ENCODE measurements around the gene KIAA1671.
A peak's percentile ranks its signal among the peaks of the same experiment; 100 is the strongest.
"Not testable (repeated sequence)": the region's sequence is repeated elsewhere in the genome, so short reads cannot be mapped to it uniquely, and the experiment has no call there.

KIAA1671 gene

DNA sequence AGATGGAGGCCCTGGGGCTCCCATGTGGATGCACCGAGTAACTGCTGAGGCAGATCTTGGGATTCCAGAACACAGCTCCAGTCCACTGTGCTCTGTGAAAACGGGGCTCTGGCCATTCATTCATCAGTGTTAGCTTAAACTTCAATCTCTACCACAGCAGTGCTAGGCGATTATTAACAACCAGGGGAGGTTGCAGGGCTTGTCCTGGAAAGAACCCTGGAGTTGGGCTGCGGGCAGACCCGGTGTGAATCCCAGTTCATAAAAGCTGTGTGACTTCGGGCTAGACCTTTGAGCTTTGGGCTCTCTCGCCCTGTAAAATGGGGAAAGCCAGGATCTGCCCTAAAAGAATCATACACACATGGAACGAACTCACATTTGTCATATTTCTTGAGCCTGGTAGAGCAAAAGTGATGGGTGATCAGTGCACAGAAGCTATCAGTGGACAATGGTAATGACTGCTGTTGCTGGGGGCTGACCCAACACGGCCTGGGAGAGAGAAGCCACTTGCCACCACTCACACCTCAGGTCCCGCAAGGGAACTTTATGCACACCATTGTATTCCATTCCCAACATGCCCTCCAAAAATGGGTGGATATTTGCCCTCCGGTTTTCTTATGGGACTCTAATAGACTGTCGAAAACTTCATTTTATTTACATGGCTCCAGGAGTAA is 231.6 kb downstream of the KIAA1671 start:
- DNase-seq (ENCODE audit: extremely low read depth in 1 of 2, low read depth in 1 of 2) = no peak

DNA sequence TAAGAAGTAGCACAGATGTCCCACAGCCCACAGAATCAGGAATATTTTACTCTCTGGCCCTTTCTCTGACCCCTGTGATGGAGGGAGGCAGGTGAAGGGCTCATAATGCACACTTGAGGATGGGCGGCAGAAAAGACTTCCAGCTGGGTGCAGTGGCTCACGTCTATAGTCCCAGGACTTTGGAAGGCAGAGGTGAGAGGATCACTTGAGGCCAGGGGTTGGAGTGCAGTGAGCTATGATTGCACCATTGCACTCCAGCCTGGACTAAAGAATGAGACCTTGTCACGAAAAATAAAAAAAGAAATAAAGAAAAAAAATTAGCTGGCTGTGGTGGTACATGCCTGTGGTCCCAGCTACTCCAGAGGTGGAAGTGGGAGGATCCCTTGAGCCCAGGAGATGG is 233.6 kb downstream of the KIAA1671 start:
- DNase-seq (ENCODE audit: extremely low read depth in 1 of 2, low read depth in 1 of 2) = no peak

DNA sequence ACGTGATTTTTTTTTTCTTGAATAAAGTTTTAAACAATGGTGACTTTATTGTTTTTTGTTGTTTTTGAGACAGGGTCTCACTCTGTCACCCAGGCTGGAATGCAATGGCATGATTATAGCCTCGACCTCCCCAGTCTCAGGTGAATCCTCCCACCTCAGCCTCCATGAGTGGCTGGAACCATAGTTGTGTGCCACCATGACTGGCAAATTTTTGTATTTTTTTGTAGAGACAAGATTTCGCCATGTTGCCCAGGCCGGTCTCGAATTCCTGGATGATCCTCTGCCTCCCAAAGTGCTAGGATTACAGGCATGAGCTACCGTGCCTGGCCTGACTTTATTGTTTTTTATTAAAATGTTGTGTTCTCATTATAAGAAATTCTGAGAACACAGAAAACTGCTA is 235.0 kb downstream of the KIAA1671 start:
- DNase-seq (ENCODE audit: extremely low read depth in 1 of 2, low read depth in 1 of 2) = no peak

DNA sequence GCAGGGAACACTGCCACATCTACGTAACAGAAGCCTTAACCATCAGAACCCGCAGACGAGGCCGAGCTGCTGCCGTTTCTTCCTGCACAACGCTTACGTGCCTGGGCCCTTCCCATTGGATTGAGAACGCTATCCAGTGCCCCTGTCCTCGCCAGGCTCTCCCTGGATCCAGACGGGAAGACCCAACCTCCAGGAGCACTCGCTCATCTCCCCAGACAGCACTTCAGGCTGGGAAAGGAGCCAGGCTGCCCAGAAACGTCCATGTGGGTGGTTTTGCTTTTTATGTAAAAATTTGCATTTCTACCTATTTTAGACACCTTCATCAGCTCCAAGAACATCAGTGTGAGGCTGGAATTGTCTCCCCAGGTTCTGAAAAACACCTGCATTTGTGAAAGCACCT is 239.9 kb downstream of the KIAA1671 start:
- no peak for DNase-seq (ENCODE audit: extremely low read depth in 1 of 2, low read depth in 1 of 2)

DNA sequence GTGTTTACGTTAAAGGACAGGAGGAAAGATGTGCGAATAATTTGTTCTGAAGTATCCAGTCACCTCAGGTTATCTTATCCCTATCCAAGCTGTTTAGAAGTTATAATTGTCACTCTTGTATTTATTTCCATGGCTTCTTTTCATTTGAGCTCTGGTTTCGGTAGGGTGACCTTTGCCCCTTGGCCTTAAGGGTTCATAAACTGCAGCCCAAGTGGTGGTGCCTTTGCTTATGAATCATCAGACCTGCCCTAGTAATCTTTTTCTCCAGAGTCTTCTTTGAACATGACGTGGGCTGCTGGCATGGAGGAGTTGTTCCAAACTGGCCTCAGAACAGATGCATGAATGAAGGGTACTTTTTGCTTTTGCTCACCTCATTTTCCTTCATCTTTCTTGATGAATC is 240.6 kb downstream of the KIAA1671 start:
- no peak for DNase-seq (ENCODE audit: extremely low read depth in 1 of 2, low read depth in 1 of 2)

DNA sequence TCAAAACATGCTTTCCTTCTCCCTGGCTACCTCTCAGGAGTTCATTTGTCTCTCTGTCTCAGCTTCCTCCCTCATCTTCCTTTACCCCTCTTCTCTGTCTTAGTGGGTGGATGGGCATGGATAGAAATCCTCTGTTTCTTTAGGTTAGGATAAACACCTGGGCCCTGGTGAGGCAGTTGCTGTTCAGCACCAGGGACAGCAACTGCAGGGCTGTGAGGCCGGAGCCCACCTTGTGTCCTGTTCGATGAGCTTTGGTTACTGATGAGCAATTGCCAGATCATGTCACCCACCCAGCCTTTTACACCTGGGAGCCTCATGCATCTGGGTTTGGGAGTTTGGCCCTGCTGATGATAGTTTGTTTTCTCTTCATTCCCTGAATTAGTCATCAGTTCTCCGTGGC is 241.0 kb downstream of the KIAA1671 start:
- DNase-seq (ENCODE audit: extremely low read depth in 1 of 2, low read depth in 1 of 2) = no peak

DNA sequence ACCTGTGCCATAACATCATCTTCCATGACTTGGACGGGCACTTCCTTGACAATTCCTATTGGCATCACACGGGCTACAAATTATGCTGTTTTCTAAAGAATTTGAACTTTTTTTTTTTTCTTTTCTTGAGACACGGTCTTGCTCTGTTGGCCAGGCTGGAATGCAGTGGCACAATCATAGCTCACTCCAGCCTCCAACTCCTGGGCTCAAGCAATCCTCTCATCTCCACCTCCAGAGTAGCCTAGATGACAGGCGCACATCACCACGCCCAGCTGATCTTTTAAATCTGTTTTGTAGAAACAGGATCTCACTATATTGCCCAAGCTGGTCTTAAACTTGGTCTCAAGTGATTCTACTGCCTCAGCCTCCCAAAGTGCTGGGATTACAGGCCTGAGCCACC is 243.8 kb downstream of the KIAA1671 start:
- no peak for DNase-seq (ENCODE audit: extremely low read depth in 1 of 2, low read depth in 1 of 2)

DNA sequence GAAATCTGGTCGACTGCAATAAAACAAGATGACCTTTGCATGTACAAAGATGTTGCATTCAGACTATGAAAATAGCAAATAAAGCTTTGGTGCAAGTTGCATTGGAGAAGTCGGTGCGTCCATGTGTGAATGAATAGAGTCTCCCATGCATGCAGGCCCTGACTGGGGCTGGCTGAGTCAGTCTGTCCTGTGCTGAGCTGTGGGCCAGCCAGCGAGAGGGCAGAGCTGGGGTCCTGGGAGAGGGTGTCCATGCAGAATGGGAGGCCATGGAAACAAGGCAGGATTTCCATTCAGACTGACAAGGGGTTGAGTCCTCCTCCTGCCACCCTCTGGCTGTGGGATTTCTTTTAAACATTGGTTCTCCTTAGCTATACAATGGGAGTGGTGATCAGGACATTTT is 244.8 kb downstream of the KIAA1671 start:
- DNase-seq (ENCODE audit: extremely low read depth in 1 of 2, low read depth in 1 of 2) = no peak

DNA sequence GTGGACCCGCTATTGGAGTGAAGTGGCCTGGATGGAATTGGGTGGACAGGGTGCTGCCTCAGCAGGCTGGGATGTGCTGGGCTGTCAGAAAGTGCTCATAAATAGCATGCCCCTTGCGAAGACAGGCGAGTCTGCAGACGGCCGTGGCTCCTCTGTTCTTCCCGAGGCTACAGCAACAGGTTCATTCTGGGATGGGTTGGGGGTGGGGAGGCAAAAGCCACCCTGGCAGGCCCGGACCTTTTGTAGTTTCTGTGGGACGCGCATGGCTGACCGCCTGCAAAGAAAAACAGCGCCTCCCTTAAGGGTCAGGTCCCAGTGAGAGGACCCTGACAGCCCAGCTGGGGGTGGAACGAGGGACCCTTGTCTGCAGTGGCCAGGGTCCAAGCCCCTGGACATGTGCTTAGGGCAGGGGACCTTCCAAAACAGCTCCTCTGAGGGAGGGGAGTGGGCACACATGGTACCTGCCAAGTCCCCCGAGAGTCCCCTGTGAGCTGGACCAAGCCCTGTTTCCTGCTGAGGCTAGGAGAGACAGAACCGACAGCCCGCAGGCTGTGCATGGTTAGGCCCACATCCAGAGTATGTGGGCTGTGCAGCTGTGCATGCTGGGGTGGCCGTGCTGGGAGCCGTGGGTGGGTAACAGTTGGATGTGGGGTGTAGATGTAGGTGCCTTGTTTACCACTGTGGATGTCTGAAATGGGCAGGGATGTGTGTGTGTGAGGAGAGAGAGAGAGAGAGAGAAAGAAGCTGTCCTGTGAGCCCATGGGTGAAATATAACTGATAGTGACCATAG is 247.4 kb downstream of the KIAA1671 start, which contains the start of gene CRYBB3:
CRYBB3 (plus strand) TSS at position 128 of the 790 bp plus-strand sequence. CDS start 1,539 bp downstream, outside the sequence.
- DNase-seq (ENCODE audit: extremely low read depth in 1 of 2, low read depth in 1 of 2) = no peak

DNA sequence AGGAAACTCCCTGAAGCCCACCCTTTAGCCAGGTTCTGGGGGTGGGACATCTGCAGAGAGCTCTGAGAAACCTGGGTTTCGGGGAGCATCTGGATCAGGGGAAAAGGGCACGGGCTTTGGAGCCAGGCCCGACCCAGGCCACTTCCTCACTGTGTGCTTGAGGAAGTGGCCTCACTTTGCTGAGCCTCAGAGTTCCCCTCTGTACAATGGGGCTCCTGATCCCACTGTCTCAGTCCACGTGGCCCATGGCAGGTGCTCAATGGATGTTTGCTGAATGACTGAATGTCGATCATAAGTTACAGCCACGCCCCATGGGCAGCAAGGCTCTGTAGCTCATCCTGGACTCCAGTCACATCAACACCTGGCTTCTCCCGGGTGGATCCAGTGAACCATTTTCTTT is 248.5 kb downstream of the KIAA1671 start:
- DNase-seq (ENCODE audit: extremely low read depth in 1 of 2, low read depth in 1 of 2) = no peak

DNA sequence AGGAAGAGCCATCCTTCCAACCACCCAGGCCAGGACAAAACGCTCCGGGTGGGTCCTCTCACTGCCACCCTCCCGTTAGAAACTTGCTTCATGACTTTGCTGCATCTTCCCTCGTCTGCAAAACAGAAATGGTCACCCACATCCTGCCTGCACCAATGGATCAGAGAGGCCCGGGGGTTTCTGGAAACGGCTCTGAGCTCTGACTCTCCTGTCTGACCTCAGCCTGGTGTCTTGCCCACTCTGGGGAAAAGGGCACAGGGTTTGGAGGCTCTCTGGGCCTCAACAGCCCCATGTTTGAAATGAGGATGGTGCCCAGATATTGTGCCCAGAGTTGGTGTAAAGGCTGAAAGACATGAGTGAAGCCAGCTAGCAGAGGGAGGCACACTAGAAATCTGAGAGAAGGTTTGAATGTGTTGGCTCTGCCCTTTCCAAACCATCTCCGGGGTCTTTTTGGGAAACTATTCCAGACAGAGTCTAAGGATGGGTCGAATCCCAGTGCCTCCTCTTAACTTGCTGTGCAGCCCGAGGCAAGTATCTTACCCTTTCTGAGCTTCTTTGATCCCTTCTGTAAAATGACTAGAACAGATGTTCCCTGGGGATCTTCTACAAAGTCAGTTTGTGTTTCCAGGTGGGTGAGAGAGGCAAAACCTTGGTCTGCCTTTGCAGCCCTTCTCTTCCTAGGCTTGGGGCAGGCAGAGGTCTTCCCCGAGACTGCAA is 249.2 kb downstream of the KIAA1671 start:
- no peak for DNase-seq (ENCODE audit: extremely low read depth in 1 of 2, low read depth in 1 of 2)

DNA sequence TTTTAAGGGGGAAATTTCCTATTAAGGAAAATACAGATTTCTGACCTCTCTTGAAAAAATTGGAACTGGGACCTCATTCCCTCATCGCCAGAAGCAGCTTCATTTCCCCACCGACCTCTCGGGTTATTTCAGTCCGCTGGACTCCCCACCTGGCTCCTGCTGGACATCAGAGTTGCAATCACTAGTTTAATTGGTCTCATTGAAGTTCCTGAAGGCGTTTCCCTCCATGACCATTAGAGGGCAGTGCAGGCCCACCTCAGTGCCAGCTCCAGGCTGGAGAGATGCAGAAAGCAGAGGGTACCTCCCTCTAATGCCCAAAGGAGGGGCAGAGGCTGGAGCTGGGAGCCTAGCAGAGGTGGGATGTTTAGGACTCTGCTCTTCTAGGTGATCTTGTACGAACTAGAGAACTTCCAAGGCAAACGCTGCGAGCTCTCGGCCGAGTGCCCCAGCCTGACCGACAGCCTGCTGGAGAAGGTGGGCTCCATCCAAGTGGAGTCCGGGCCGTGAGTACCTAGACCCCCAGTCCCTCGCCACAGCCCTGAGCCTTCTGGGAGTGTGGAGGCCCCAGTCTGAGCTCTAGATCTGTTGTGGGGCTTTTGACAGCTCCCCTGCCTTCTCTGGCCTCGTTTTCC is 249.9 kb downstream of the KIAA1671 start:
- peak; percentile 6 to 25 for DNase-seq (ENCODE audit: extremely low read depth in 1 of 2, low read depth in 1 of 2)

DNA sequence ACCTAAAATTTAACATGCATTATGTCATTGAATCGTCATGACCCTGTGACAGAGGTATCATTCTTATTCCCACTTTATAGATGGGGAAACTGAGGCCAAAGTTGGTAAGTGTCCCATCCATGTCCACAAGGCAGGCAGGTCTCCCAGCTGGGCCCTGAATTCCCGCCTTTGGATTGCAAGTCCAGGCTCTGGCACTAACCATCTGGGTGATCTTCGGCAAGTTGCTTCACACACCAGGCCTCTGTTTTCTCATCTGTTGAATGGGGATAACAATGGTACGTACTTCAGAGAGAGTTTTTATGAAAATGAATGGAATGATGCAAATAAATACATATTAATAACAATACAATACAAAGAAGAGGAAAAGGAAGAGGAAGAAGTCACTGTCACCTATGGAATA is 250.6 kb downstream of the KIAA1671 start:
- DNase-seq (ENCODE audit: extremely low read depth in 1 of 2, low read depth in 1 of 2) = no peak

DNA sequence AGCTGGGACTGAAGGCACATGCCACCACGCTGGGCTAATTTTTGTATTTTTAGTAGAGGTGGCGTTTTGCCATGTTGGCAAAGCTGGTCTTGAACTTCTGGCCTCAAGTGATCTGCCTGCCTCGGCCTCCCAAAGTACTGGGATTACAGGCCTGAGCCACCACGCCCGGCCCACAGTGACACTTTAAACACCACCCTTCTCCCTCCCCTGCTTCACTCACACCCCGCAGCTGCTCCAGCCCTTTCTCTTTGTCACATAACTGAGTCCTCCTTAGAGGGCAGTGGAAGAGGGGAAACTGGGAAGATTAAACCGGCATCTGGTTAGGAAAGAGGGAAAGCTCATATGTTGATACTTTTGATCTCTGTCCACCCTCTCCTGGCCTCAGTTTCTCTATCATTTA is 252.0 kb downstream of the KIAA1671 start:
- DNase-seq (ENCODE audit: extremely low read depth in 1 of 2, low read depth in 1 of 2) = not testable (repeated sequence)

DNA sequence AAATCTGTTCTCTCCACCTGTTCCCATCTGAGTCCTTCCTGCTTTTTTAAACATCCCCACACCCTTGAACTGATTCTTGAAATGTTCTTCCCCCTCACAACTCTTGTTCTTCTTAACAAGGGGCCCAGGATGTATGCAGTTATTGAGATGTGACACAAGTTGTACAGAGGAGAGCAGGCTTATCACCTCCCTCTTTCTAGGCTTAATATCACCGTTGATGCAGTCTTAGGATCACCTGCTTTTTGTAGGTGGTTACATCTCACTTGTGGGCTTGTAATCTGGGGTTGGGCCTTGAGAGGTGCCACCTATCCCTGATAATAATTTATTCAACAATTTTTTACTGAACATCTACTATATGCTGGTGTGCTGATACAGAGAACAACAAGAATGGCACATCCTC is 253.3 kb downstream of the KIAA1671 start:
- DNase-seq (ENCODE audit: extremely low read depth in 1 of 2, low read depth in 1 of 2) = no peak

DNA sequence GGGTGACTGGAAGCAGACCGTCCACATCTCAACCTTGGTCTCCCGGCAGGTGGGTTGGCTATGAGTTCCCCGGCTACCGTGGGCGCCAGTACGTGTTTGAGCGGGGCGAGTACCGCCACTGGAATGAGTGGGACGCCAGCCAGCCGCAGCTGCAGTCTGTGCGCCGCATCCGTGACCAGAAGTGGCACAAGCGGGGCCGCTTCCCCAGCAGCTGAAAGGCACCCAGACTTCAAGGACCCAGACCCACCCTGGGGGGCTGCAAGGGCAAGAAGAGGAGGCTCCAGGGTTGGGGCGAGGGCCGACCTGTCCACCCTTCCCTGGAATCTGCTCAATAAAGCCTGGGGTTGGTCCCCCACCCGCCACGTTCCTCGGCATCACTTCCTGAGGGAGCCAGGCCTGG is 254.5 kb downstream of the KIAA1671 start:
- DNase-seq (ENCODE audit: extremely low read depth in 1 of 2, low read depth in 1 of 2) = no peak

DNA sequence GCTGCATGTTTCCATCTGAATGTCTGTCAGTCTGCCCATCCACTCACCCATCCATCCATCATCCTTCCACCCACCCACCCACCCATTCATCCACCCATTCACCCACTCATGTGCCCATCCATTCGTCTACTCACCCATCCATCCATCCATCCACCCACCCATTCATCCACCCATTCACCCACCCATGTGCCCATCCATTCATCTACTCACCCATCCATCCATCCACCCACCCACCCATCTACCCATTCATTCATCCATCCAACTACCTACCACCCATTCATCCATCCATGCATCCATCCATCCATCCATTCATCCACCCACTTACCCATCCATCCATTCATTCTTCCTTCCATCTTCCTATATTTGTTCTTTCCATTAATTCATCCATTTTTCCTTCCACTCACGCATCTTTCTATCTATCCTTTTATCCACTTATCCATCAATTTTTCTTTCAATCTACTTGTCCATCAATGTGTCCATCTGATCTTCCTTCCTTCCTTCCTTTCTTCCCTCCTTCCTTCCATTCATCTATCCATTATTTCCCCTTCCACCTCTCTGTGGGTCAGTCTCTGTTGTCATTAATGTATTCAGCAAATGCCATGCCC is 255.1 kb downstream of the KIAA1671 start:
- DNase-seq (ENCODE audit: extremely low read depth in 1 of 2, low read depth in 1 of 2) = no peak

DNA sequence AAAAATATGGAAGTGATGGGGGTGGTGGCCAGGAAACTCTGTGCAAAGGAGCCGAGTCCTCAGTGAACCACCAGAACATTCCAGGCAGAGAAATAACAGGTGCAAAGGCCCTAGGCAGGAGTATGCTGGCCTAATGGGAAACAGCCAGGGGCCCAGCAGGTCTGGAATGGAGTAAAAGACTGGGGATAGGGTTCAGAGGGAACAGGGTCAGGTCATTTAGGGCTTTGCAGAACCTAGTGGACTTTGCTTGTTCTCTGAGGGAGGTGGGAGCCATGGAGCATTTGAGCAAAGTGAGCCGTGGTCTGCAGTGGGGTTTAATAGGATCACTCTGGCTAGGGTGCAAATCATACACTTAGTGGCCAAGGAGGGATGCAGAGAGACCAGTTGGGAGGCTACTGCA is 255.8 kb downstream of the KIAA1671 start:
- no peak for DNase-seq (ENCODE audit: extremely low read depth in 1 of 2, low read depth in 1 of 2)

DNA sequence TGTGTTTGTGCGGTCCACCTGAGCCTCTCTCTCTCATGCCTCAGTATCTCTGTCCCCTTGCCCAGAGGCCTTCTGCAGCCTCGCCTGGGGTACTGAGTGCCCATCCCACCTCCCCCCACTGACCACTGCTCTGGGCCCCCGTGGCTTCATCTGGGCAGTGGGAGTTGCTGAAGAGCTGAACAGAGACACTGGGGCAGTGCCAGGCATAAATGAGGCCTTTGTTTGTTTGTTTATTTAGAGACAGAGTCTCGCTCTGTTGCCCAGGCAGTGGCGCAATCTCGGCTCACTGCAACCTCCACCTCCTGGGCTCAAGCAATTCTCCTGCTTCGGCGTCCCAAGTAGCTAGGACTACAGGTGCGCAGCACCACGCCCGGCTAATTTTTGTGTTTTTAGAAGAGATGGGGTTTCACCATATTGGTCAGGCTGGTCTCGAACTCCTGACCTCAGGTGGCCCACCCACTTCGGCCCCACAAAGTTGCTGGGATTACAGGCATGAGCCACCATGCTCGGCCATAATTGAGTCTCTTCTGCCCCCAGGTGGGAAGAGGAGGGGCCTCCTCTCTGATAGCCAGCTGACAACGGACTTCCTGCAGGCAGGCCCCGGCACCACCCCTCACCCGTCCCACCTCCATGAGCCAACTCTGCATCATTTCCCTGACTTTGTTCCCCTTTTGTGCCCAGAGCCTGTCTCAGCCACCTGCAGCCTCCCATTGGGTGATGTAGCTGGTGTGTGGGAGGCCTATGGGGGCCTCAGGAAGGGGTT is 256.4 kb downstream of the KIAA1671 start:
- no peak for DNase-seq (ENCODE audit: extremely low read depth in 1 of 2, low read depth in 1 of 2)

DNA sequence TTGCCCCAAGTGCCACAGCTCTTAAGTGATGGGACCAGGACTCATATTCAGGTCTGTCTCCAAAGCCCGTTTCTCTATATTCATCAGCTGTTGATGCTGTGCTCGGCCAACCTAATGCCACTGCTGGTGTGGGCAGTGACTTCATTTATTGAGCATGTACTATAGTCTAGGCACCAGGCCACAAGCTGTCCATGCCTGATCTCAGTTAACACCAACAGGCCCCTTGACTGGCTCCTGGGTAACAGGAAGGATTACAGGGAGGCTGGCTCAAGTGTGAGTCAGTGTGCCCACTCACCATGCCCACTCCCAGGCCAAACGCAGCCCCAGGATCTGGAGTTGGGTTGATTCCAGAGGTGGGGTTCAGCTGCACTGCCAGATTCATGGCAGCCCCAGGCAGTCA is 258.3 kb downstream of the KIAA1671 start:
- no peak for DNase-seq (ENCODE audit: extremely low read depth in 1 of 2, low read depth in 1 of 2)

Measured in stimulated activated CD8-positive, alpha-beta memory T cell treated with anti-CD3 and anti-CD28 coated beads, Interleukin-7, amount 100 ng/mL, for 48 hours (primary cell).